Measurements from ENCODE around the gene GAA. TPM values are rescaled to one million over a fixed set of nuclear protein-coding genes. Genes with fewer than 3 reads are reported as not detected.
A peak's percentile ranks its signal among the peaks of the same experiment; 100 is the strongest.

Gene GAA
- total and polyA plus RNA-seq, 2 of the 13 experiments (the other 11 are each of a cell fraction or from before 2014, with no cell fraction given): 21.6 to 36.4 TPM

DNA sequence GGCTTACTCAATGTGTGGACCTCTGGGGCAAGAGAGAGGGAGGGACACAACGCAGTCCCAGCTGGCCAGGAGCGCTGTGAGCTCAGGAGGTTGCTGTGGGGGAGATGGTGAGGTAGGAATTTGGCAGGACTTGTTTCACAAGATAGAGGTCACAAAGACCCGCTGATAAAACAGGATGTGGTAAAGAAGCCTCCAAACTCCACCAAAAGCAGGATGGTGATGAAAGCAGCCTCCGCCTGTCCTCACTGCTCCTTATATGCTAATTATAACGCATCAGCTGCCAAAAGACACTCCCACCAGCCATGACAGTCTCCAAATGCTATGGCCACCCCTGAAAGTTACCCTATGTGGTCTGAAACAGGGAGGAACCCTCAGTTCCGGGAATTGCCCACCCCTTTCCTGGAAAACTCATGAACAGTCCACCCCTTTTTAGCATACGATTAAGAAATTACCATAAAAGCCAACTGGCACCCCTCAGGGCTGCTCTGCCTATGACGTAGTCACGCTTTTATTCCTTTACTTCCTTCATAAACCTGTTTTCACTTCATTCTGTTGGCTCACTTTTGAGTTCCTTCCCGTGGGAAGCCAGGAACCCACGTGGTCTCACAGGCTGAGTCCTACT, 50.8 kb downstream of the GAA start:
- peaks cover 0 to 15% of the 10 kb centered on the region in 2 experiments; a peak in 1 of 5 replicates for H3K27me3 ChIP-seq (ENCODE audit: control insufficient read depth in 1 of 2, insufficient read depth in 2 of 2, low read length in 2 of 2)

More for the DNA sequence above, 50.8 kb downstream of the GAA start:
- ChIA-PET CTCF (ENCODE audit: low intra/inter-chr PET ratio, low total read pairs) (no interaction called here), POLR2A (no interaction called here)
- H3K9ac ChIP-seq (ENCODE audit: insufficient read depth, low read depth, low read length): no peak overlapping the region
- peaks cover 17% of the 10 kb centered on the region; the same call in 1 of the 2 replicates for H3K9me3 ChIP-seq (ENCODE audit: low read length)
- peaks cover 5% of the 10 kb centered on the region for H3K79me2 ChIP-seq (ENCODE audit: insufficient read depth, low read length)
- DNase-seq (ENCODE audit: low spot score): no peak
- H3K27ac ChIP-seq (ENCODE audit: extremely low read length, insufficient read depth, low read length): no peak overlapping the region
- BruUV-seq (replicated peaks): no TSS peak
- no peak overlapping the region for H3K4me3 ChIP-seq (replicated peaks in 1 of 3; ENCODE audit: insufficient read depth in 1 of 3, low read depth in 2 of 3, low read length in 3 of 3)
- H2AFZ ChIP-seq (ENCODE audit: low read length): no peak overlapping the region
- no peak for ATAC-seq
- WGBS (ENCODE audit: low lambda C conversion rate): 36% methylated on average over 11 of the region's 11 CpGs
- H4K20me1 ChIP-seq (ENCODE audit: insufficient read depth, low read length): no peaks in the 10 kb centered on the region
- no peaks in the 10 kb centered on the region for H3K36me3 ChIP-seq (replicated peaks in 1 of 2; ENCODE audit: control insufficient read depth in 1 of 2, insufficient read depth in 2 of 2, low read length in 2 of 2)
- no peak for FAIRE-seq
- in situ Hi-C loops (cut with HindIII; ENCODE audit: extremely low pct_ligation_motif_present, low pct_unique_long_range_greater_than_20kb) (no loop called here), intact Hi-C loops (cut with micrococcal nuclease; ENCODE audit: unreplicated experiment) (no loop called here)
- peaks cover 24% of the 10 kb centered on the region for H3K4me1 ChIP-seq (ENCODE audit: insufficient read depth, low read length)
- no peak overlapping the region for H3K4me2 ChIP-seq (ENCODE audit: low read depth, low read length)
- TF ChIP-seq PPARG (CRISPR knock-in tag; conservative IDR thresholded peaks at IDR 0.05): no peak
- TF ChIP-seq, protein P1, sequence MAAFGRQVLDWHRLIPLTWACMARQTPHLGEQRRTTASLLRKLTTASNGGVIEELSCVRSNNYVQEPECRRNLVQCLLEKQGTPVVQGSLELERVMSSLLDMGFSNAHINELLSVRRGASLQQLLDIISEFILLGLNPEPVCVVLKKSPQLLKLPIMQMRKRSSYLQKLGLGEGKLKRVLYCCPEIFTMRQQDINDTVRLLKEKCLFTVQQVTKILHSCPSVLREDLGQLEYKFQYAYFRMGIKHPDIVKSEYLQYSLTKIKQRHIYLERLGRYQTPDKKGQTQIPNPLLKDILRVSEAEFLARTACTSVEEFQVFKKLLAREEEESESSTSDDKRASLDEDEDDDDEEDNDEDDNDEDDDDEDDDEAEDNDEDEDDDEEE (CRISPR knock-in tag; IDR thresholded peaks at IDR 0.05): no peak
- TF ChIP-seq CEBPB (IDR thresholded peaks at IDR 0.05; ENCODE audit: borderline replicate concordance, low read depth, low read length): no peak
- TF ChIP-seq, protein P2, sequence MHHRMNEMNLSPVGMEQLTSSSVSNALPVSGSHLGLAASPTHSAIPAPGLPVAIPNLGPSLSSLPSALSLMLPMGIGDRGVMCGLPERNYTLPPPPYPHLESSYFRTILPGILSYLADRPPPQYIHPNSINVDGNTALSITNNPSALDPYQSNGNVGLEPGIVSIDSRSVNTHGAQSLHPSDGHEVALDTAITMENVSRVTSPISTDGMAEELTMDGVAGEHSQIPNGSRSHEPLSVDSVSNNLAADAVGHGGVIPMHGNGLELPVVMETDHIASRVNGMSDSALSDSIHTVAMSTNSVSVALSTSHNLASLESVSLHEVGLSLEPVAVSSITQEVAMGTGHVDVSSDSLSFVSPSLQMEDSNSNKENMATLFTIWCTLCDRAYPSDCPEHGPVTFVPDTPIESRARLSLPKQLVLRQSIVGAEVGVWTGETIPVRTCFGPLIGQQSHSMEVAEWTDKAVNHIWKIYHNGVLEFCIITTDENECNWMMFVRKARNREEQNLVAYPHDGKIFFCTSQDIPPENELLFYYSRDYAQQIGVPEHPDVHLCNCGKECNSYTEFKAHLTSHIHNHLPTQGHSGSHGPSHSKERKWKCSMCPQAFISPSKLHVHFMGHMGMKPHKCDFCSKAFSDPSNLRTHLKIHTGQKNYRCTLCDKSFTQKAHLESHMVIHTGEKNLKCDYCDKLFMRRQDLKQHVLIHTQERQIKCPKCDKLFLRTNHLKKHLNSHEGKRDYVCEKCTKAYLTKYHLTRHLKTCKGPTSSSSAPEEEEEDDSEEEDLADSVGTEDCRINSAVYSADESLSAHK (CRISPR knock-in tag; IDR thresholded peaks at IDR 0.05; ENCODE audit: borderline replicate concordance): no peak
- TF ChIP-seq HNRNPH1 (optimal IDR thresholded peaks at IDR 0.05; ENCODE audit: low read depth, low read length): no peak
- TF ChIP-seq, protein P3, sequence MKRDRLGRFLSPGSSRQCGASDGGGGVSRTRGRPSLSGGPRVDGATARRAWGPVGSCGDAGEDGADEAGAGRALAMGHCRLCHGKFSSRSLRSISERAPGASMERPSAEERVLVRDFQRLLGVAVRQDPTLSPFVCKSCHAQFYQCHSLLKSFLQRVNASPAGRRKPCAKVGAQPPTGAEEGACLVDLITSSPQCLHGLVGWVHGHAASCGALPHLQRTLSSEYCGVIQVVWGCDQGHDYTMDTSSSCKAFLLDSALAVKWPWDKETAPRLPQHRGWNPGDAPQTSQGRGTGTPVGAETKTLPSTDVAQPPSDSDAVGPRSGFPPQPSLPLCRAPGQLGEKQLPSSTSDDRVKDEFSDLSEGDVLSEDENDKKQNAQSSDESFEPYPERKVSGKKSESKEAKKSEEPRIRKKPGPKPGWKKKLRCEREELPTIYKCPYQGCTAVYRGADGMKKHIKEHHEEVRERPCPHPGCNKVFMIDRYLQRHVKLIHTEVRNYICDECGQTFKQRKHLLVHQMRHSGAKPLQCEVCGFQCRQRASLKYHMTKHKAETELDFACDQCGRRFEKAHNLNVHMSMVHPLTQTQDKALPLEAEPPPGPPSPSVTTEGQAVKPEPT (CRISPR knock-in tag; IDR thresholded peaks at IDR 0.05; ENCODE audit: low read depth): no peak
- TF ChIP-seq PHF20 (CRISPR knock-in tag; IDR thresholded peaks at IDR 0.05): no peak
- TF ChIP-seq ZNF792 (CRISPR knock-in tag; IDR thresholded peaks at IDR 0.05): peak; percentile 65; the same call in 1 of the 2 replicates
- TF ChIP-seq, protein P4, sequence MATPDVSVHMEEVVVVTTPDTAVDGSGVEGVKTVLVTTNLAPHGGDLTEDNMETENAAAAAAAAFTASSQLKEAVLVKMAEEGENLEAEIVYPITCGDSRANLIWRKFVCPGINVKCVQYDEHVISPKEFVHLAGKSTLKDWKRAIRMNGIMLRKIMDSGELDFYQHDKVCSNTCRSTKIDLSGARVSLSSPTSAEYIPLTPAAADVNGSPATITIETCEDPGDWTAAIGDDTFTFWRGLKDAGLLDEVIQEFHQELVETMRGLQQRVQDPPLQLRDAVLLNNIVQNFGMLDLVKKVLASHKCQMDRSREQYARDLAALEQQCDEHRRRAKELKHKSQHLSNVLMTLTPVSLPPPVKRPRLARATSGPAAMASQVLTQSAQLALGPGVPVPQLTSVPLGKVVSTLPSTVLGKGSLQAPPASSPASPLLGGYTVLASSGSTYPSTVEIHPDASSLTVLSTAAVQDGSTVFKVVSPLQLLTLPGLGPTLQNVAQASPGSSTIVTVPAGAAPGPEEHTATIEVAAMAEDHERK (CRISPR knock-in tag; IDR thresholded peaks at IDR 0.05; ENCODE audit: low read depth): no peak
- no peak for TF ChIP-seq ZNF549 (CRISPR knock-in tag; IDR thresholded peaks at IDR 0.05)
- TF ChIP-seq ARID2 (CRISPR knock-in tag; IDR thresholded peaks at IDR 0.05; ENCODE audit: borderline replicate concordance): no peak
- TF ChIP-seq, protein P5, sequence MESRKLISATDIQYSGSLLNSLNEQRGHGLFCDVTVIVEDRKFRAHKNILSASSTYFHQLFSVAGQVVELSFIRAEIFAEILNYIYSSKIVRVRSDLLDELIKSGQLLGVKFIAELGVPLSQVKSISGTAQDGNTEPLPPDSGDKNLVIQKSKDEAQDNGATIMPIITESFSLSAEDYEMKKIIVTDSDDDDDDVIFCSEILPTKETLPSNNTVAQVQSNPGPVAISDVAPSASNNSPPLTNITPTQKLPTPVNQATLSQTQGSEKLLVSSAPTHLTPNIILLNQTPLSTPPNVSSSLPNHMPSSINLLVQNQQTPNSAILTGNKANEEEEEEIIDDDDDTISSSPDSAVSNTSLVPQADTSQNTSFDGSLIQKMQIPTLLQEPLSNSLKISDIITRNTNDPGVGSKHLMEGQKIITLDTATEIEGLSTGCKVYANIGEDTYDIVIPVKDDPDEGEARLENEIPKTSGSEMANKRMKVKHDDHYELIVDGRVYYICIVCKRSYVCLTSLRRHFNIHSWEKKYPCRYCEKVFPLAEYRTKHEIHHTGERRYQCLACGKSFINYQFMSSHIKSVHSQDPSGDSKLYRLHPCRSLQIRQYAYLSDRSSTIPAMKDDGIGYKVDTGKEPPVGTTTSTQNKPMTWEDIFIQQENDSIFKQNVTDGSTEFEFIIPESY (CRISPR knock-in tag; IDR thresholded peaks at IDR 0.05): peak; percentile 10; the same call in 1 of the 2 replicates
- TF ChIP-seq CREB1 (IDR thresholded peaks at IDR 0.05): 0 out of 2 replicates have a peak, but pooled peaks have one; percentile 6
- TF ChIP-seq CREB1 (CRISPR knock-in tag; IDR thresholded peaks at IDR 0.05): no peak
- TF ChIP-seq RBFOX2 (IDR thresholded peaks at IDR 0.05; ENCODE audit: low read depth, low read length): no peak

All from HepG2 (cell line).